Measurements from ENCODE around the gene SND1.
A peak's percentile ranks its signal among the peaks of the same experiment; 100 is the strongest.

The SND1 gene

DNA sequence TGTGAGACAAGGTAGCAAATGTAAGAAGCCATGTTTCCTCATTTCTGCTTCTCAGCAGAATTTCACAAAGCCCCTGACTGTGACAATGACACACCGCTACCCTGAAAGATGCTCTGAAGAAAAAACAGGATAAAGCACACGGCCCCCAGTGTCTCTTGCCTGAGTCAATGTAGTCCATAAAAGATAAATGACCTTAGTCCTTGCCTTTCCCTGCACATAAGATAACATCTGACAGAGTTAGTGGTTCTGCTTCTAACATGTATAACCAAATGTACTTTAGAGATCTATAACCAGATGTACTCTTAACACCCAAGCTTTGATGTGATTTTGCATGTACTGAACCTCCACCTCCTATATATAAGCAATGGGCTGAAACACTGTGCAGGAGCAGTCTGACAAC lies 3.0 kb upstream of the SND1 start:
- H3K9me3 ChIP-seq (ENCODE audit: control insufficient read depth, insufficient read depth, low read depth, low read length) = no peaks in the 10 kb centered on the region
- ChIA-PET POLR2A (no interaction called here), CTCF (no interaction called here)
- no peak overlapping the region for H3K27ac ChIP-seq (ENCODE audit: extremely low read depth, low read depth, low read length)
- no peaks in the 10 kb centered on the region for H3K4me1 ChIP-seq (ENCODE audit: control insufficient read depth, insufficient read depth, low read length)
- no peak overlapping the region for H3K4me3 ChIP-seq (ENCODE audit: low read depth, low read length)
- TF ChIP-seq ZSCAN16 (tag by site-specific recombination; IDR thresholded peaks at IDR 0.05) (no peak), KLF7 (tag by site-specific recombination; IDR thresholded peaks at IDR 0.05; ENCODE audit: borderline replicate concordance) (no peak)
- TF ChIP-seq, protein P1, sequence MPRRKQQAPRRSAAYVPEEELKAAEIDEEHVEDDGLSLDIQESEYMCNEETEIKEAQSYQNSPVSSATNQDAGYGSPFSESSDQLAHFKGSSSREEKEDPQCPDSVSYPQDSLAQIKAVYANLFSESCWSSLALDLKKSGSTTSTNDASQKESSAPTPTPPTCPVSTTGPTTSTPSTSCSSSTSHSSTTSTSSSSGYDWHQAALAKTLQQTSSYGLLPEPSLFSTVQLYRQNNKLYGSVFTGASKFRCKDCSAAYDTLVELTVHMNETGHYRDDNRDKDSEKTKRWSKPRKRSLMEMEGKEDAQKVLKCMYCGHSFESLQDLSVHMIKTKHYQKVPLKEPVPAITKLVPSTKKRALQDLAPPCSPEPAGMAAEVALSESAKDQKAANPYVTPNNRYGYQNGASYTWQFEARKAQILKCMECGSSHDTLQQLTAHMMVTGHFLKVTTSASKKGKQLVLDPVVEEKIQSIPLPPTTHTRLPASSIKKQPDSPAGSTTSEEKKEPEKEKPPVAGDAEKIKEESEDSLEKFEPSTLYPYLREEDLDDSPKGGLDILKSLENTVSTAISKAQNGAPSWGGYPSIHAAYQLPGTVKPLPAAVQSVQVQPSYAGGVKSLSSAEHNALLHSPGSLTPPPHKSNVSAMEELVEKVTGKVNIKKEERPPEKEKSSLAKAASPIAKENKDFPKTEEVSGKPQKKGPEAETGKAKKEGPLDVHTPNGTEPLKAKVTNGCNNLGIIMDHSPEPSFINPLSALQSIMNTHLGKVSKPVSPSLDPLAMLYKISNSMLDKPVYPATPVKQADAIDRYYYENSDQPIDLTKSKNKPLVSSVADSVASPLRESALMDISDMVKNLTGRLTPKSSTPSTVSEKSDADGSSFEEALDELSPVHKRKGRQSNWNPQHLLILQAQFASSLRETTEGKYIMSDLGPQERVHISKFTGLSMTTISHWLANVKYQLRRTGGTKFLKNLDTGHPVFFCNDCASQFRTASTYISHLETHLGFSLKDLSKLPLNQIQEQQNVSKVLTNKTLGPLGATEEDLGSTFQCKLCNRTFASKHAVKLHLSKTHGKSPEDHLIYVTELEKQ (tag by site-specific recombination; IDR thresholded peaks at IDR 0.05; ENCODE audit: borderline replicate concordance) = no peak
- TF ChIP-seq, protein P2, sequence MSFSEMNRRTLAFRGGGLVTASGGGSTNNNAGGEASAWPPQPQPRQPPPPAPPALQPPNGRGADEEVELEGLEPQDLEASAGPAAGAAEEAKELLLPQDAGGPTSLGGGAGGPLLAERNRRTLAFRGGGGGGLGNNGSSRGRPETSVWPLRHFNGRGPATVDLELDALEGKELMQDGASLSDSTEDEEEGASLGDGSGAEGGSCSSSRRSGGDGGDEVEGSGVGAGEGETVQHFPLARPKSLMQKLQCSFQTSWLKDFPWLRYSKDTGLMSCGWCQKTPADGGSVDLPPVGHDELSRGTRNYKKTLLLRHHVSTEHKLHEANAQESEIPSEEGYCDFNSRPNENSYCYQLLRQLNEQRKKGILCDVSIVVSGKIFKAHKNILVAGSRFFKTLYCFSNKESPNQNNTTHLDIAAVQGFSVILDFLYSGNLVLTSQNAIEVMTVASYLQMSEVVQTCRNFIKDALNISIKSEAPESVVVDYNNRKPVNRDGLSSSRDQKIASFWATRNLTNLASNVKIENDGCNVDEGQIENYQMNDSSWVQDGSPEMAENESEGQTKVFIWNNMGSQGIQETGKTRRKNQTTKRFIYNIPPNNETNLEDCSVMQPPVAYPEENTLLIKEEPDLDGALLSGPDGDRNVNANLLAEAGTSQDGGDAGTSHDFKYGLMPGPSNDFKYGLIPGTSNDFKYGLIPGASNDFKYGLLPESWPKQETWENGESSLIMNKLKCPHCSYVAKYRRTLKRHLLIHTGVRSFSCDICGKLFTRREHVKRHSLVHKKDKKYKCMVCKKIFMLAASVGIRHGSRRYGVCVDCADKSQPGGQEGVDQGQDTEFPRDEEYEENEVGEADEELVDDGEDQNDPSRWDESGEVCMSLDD (tag by site-specific recombination; IDR thresholded peaks at IDR 0.05) = no peak
- H3K36me3 ChIP-seq (ENCODE audit: control insufficient read depth in 2 of 2, insufficient read depth in 1 of 2, low read length in 2 of 2) = peaks cover 0 to 4% of the 10 kb centered on the region in 2 experiments; a peak in 1 of 3 replicates

DNA sequence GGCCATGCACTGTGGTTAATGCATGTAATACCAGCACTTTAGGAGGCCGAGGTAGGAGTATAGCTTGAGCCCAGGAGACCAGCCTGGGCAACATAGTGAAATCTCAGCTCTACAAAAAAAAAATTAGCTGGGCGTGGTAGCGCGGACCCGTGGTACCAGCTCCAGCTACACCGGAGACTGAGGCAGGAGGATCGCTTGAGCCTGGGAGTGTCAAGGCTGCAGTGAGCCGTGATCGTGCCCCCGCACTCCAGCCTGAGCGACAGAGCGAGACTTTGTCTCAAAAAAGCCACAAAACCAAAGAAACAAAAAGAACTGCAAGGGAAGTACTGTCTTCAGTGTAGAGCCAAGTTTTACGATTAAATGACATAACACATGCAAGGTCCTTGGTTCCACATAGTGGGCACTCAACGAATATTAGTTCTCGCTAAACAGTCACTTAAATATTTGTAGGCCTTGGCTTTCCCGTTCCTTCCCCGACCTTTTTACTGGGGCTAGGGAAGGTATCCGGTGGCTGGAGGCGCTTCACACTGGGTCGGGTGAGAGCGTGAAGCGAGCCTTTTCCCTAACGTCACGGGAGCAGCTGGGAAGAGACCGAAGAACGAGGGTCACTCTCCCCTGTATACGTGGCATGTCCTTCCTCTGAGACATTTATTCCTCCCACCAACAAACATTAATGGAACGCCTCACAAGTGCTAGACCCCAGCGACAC lies 993 bp upstream of the SND1 start:
- Histone ChIP-seq H3K4me1 (ENCODE audit: control insufficient read depth, insufficient read depth, low read length) (peaks cover 3% of the 10 kb centered on the region; the same call in 1 of the 2 replicates), H3K36me3 (ENCODE audit: control insufficient read depth in 2 of 2, insufficient read depth in 1 of 2, low read length in 2 of 2) (peaks cover 0 to 15% of the 10 kb centered on the region in 2 experiments; a peak in 1 of 3 replicates), H3K27ac (ENCODE audit: extremely low read depth, low read depth, low read length) (peak overlapping the region; percentile 65), H3K9me3 (ENCODE audit: control insufficient read depth, insufficient read depth, low read depth, low read length) (no peaks in the 10 kb centered on the region), H3K4me3 (ENCODE audit: low read depth, low read length) (peak overlapping the region; percentile 94)
- 0 out of 2 replicates have a peak, but pooled peaks have one; percentile 39 for TF ChIP-seq PRDM1 (tag by site-specific recombination; IDR thresholded peaks at IDR 0.05)
- TF ChIP-seq, protein P3, sequence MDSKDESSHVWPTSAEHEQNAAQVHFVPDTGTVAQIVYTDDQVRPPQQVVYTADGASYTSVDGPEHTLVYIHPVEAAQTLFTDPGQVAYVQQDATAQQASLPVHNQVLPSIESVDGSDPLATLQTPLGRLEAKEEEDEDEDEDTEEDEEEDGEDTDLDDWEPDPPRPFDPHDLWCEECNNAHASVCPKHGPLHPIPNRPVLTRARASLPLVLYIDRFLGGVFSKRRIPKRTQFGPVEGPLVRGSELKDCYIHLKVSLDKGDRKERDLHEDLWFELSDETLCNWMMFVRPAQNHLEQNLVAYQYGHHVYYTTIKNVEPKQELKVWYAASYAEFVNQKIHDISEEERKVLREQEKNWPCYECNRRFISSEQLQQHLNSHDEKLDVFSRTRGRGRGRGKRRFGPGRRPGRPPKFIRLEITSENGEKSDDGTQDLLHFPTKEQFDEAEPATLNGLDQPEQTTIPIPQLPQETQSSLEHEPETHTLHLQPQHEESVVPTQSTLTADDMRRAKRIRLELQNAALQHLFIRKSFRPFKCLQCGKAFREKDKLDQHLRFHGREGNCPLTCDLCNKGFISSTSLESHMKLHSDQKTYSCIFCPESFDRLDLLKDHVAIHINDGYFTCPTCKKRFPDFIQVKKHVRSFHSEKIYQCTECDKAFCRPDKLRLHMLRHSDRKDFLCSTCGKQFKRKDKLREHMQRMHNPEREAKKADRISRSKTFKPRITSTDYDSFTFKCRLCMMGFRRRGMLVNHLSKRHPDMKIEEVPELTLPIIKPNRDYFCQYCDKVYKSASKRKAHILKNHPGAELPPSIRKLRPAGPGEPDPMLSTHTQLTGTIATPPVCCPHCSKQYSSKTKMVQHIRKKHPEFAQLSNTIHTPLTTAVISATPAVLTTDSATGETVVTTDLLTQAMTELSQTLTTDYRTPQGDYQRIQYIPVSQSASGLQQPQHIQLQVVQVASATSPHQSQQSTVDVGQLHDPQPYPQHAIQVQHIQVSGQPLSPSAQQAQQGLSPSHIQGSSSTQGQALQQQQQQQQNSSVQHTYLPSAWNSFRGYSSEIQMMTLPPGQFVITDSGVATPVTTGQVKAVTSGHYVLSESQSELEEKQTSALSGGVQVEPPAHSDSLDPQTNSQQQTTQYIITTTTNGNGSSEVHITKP (tag by site-specific recombination; IDR thresholded peaks at IDR 0.05) = no peak
- CTCF ChIA-PET = interaction anchor here (0.6 to 1.1 kb wide), 2 partner anchors 47 to 63 kb away, joined by 3 to 4 read pairs; partner anchors contain the start of gene ARF5
- POLR2A ChIA-PET = interaction anchor here (1.3 kb wide), 1 partner anchor 63 kb away, joined by 3 read pairs; the partner anchor contains the start of gene ARF5

DNA sequence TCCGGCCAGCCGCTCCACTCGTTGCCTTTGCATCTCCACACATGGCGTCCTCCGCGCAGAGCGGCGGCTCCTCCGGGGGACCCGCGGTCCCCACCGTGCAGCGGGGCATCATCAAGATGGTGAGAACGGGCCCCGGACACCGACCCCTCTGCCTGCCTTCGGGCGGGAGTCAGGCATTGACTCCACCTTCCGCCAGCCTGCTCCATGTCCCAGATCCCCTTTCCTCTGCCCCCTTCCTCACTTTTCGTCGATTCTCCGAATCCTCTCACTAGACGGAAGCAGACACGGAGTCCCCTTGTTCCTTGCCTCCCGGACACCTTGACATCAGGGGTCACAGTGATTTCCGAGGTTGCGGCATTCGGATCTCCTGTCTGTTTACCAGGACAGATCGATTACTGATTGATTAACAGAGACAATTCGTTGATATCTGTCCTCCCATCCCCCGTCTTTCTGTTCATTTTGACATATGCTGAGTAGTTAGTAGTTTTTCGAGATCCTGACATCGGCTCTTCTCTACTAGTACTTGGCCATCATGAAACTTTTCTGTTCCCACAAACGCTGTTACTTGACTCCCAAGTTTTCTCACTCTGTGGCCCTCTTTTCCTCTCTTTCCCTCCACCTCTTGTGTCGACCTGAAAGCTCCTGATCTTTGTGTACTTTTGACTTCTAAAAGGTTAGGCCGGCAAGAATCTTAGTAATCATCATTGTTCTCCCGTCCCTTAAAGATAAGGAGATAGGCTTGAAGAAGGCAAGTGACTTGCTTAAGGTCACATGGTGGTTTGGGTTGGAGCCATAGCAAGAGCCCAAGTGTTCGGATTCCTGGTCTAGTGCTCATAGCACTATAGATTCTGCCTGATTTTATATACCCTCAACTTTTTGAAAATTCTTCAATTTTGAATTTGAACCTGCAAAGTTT lies 597 bp downstream of the SND1 start:
- Histone ChIP-seq H3K36me3 (ENCODE audit: control insufficient read depth in 2 of 2, insufficient read depth in 1 of 2, low read length in 2 of 2) (peaks cover 4 to 21% of the 10 kb centered on the region in 2 experiments; a peak in 2 of 3 replicates), H3K27ac (ENCODE audit: extremely low read depth, low read depth, low read length) (peak overlapping the region; percentile 48; the same call in 1 of the 2 replicates), H3K4me1 (ENCODE audit: control insufficient read depth, insufficient read depth, low read length) (peaks cover 3% of the 10 kb centered on the region; the same call in 1 of the 2 replicates), H3K4me3 (ENCODE audit: low read depth, low read length) (peak overlapping the region; percentile 94), H3K9me3 (ENCODE audit: control insufficient read depth, insufficient read depth, low read depth, low read length) (no peaks in the 10 kb centered on the region)
- ChIA-PET POLR2A (no interaction called here), CTCF (no interaction called here)
- TF ChIP-seq ZNF664 (tag by site-specific recombination; IDR thresholded peaks at IDR 0.05) = no peak
- TF ChIP-seq, protein P4, sequence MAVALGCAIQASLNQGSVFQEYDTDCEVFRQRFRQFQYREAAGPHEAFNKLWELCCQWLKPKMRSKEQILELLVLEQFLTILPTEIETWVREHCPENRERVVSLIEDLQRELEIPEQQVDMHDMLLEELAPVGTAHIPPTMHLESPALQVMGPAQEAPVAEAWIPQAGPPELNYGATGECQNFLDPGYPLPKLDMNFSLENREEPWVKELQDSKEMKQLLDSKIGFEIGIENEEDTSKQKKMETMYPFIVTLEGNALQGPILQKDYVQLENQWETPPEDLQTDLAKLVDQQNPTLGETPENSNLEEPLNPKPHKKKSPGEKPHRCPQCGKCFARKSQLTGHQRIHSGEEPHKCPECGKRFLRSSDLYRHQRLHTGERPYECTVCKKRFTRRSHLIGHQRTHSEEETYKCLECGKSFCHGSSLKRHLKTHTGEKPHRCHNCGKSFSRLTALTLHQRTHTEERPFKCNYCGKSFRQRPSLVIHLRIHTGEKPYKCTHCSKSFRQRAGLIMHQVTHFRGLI (tag by site-specific recombination; IDR thresholded peaks at IDR 0.05) = no peak; the same call in 1 of the 2 replicates
- TF ChIP-seq, protein P5, sequence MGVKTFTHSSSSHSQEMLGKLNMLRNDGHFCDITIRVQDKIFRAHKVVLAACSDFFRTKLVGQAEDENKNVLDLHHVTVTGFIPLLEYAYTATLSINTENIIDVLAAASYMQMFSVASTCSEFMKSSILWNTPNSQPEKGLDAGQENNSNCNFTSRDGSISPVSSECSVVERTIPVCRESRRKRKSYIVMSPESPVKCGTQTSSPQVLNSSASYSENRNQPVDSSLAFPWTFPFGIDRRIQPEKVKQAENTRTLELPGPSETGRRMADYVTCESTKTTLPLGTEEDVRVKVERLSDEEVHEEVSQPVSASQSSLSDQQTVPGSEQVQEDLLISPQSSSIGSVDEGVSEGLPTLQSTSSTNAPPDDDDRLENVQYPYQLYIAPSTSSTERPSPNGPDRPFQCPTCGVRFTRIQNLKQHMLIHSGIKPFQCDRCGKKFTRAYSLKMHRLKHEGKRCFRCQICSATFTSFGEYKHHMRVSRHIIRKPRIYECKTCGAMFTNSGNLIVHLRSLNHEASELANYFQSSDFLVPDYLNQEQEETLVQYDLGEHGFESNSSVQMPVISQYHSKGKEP (tag by site-specific recombination; IDR thresholded peaks at IDR 0.05) = no peak
- TF ChIP-seq ZFP37 (tag by site-specific recombination; IDR thresholded peaks at IDR 0.05) = peak; percentile 83
- TF ChIP-seq ZNF776 (tag by site-specific recombination; IDR thresholded peaks at IDR 0.05; ENCODE audit: borderline replicate concordance) = no peak
- no peak for TF ChIP-seq ZNF624 (tag by site-specific recombination; IDR thresholded peaks at IDR 0.05)
